Tibial artery (tissue), 4 donors: ENCODE measurements around the gene TMCC2.
A peak's percentile ranks its signal among the peaks of the same experiment; 100 is the strongest.

Source experiments
- DNase-seq, 2 donors: peaks; one replicate each; pipeline ENCODE4 v3.0.0-alpha.2; 2019
- H3K27ac ChIP-seq, 2 donors: fragments of 200-600 bp; sonication (generic) in 1 of 2; 1 replicate in 1 of 2; 2 replicates in 1 of 2; pipeline ENCODE4 v1.5.1; 2018 to 2019; ENCODE audit warnings: mild to moderate bottlenecking in 1 of 2
- H3K27me3 ChIP-seq, 2 donors: fragments of 200-600 bp; sonication (generic) in 1 of 2; one replicate each; pipeline versions ENCODE4 v1.5.1 to v1.6.0; 2016 to 2019
- H3K36me3 ChIP-seq, 3 donors: fragments of 200-600 bp; sonication (generic) in 2 of 3; one replicate each; pipeline ENCODE4 v1.5.1; 2016 to 2019; ENCODE audit warnings: mild to moderate bottlenecking in 2 of 3
- H3K4me1 ChIP-seq, 4 donors: fragments of 200-600 bp; sonication (generic) in 2 of 4; 1 replicate in 3 of 4; 2 replicates in 1 of 4; pipeline ENCODE4 v1.5.1; 2016 to 2019
- H3K4me3 ChIP-seq, 2 donors: fragments of 200-600 bp; sonication (generic) in 1 of 2; 1 replicate in 1 of 2; 2 replicates in 1 of 2; pipeline ENCODE4 v1.5.1; 2018 to 2019; ENCODE audit warnings: mild to moderate bottlenecking in 2 of 2
- H3K9me3 ChIP-seq, 3 donors: fragments of 200-600 bp; sonication (generic) in 1 of 3; one replicate each; pipeline ENCODE4 v1.5.1; 2016 to 2019
- CTCF ChIP-seq, 2 experiments: fragments of 200-600 bp in 1 of 2; fragments of 450-650 bp in 1 of 2; IDR thresholded peaks; one replicate each; pipeline ENCODE4 v1.5.1; 2017 to 2019; ENCODE audit warnings: antibody characterized with exemption in 2 of 2, mild to moderate bottlenecking in 1 of 2, moderate library complexity in 1 of 2
- intact Hi-C: fragments of 100-400 bp; cut with DNase I; formaldehyde crosslinking; loops from one replicate; pipeline ENCODE4 v1.15.0; 2023; ENCODE audit warnings: low total_unique reads

The TMCC2 gene

GRCh38 chr1:205241366-205242030, 13.8 kb downstream of the TMCC2 start:
- Histone ChIP-seq H3K4me1 (peaks cover 0 to 18% (median 2%) of the 10 kb centered on the region in 4 donors), H3K9me3 (no peaks in the 10 kb centered on the region), H3K4me3 (no peak overlapping the region), H3K27me3 (no peaks in the 10 kb centered on the region), H3K36me3 (peaks cover 0 to 10% (median 6%) of the 10 kb centered on the region in 3 donors), H3K27ac (no peak overlapping the region)
- intact Hi-C loops: no loop called here
- peak in 1 of 2 donors; percentile 53 for DNase-seq
- TF ChIP-seq CTCF (IDR thresholded peaks at IDR 0.05): no peak

GRCh38 chr1:205243350-205244191, 15.8 kb downstream of the TMCC2 start:
- DNase-seq: peak in 1 of 2 donors; percentile 44
- peaks cover 0 to 10% (median 6%) of the 10 kb centered on the region in 3 donors for H3K36me3 ChIP-seq
- no peak for TF ChIP-seq CTCF (IDR thresholded peaks at IDR 0.05)
- H3K9me3 ChIP-seq: no peaks in the 10 kb centered on the region
- H3K27ac ChIP-seq: no peak overlapping the region
- no peaks in the 10 kb centered on the region for H3K27me3 ChIP-seq
- intact Hi-C loops: no loop called here
- H3K4me3 ChIP-seq: no peak overlapping the region
- H3K4me1 ChIP-seq: peaks cover 0 to 26% (median 21%) of the 10 kb centered on the region in 4 donors

- no peak for TF ChIP-seq CTCF (IDR thresholded peaks at IDR 0.05)
These were observed 16.6 kb downstream of the TMCC2 start for GRCh38 chr1:205244384-205244783.

GRCh38 chr1:205245096-205245495, 17.4 kb downstream of the TMCC2 start:
- H3K9me3 ChIP-seq: no peaks in the 10 kb centered on the region
- H3K4me3 ChIP-seq: no peak overlapping the region
- DNase-seq: peak in 1 of 2 donors; percentile 29
- intact Hi-C loops: no loop called here
- no peak overlapping the region for H3K27ac ChIP-seq
- H3K27me3 ChIP-seq: no peaks in the 10 kb centered on the region
- peaks cover 0 to 10% (median 6%) of the 10 kb centered on the region in 3 donors for H3K36me3 ChIP-seq
- peaks cover 0 to 41% (median 37%) of the 10 kb centered on the region in 4 donors for H3K4me1 ChIP-seq
- no peak for TF ChIP-seq CTCF (IDR thresholded peaks at IDR 0.05)

More at GRCh38 chr1:205244384-205244783, 16.6 kb downstream of the TMCC2 start:
- no peak overlapping the region for H3K27ac ChIP-seq
- intact Hi-C loops: no loop called here
- peak in 1 of 2 donors; percentile 15 for DNase-seq
- peaks cover 0 to 34% (median 30%) of the 10 kb centered on the region in 4 donors for H3K4me1 ChIP-seq
- no peaks in the 10 kb centered on the region for H3K9me3 ChIP-seq
- H3K27me3 ChIP-seq: no peaks in the 10 kb centered on the region
- peaks cover 0 to 10% (median 6%) of the 10 kb centered on the region in 3 donors for H3K36me3 ChIP-seq
- no peak overlapping the region for H3K4me3 ChIP-seq

- DNase-seq: peak in 1 of 2 donors; percentile 50
- intact Hi-C loops: no loop called here
- H3K27ac ChIP-seq: peak overlapping the region; percentile 84 to 86
- no peak for TF ChIP-seq CTCF (IDR thresholded peaks at IDR 0.05)
- no peak overlapping the region for H3K4me3 ChIP-seq
- H3K4me1 ChIP-seq: peaks cover 0 to 55% (median 50%) of the 10 kb centered on the region in 4 donors
- peaks cover 0 to 5% (median 5%) of the 10 kb centered on the region in 3 donors for H3K36me3 ChIP-seq
- no peaks in the 10 kb centered on the region for H3K9me3 ChIP-seq
- no peaks in the 10 kb centered on the region for H3K27me3 ChIP-seq
These were observed 18.8 kb downstream of the TMCC2 start for GRCh38 chr1:205246351-205247119.
